Immature natural killer cell (primary cell): ENCODE measurements around the gene S100A12. TPM values are rescaled to one million over a fixed set of nuclear protein-coding genes. Genes with fewer than 3 reads are reported as not detected.

ENCODE experiments used
- DNase-seq, 3 donors: peaks; one replicate each; pipeline ENCODE4 v3.0.0; 2022; ENCODE audit warnings: mixed read lengths in 1 of 3
- H3K27ac Mint-ChIP-seq, 6 donors: one replicate each; pipeline ENCODE4 v1.8.0; 2020; ENCODE audit warnings: mixed read lengths in 6 of 6, mild to moderate bottlenecking in 5 of 6, inconsistent platforms in 4 of 6, moderate library complexity in 3 of 6
- H3K27me3 Mint-ChIP-seq, 3 donors: one replicate each; pipeline ENCODE4 v1.8.0; 2020 to 2021; ENCODE audit warnings: low read depth in 3 of 3, mild to moderate bottlenecking in 3 of 3, mixed read lengths in 3 of 3, moderate library complexity in 3 of 3, inconsistent platforms in 1 of 3
- H3K36me3 Mint-ChIP-seq, 3 donors: one replicate each; pipeline ENCODE4 v1.8.0; 2020; ENCODE audit warnings: mixed read lengths in 3 of 3, inconsistent platforms in 2 of 3, mild to moderate bottlenecking in 2 of 3
- H3K4me1 Mint-ChIP-seq, 2 donors: one replicate each; pipeline ENCODE4 v1.8.0; 2020; ENCODE audit warnings: inconsistent platforms in 2 of 2, mild to moderate bottlenecking in 2 of 2, mixed read lengths in 2 of 2, moderate library complexity in 1 of 2
- H3K4me3 Mint-ChIP-seq, 5 donors: one replicate each; pipeline ENCODE4 v1.8.0; 2020; ENCODE audit warnings: mild to moderate bottlenecking in 5 of 5, mixed read lengths in 5 of 5, inconsistent platforms in 3 of 5, moderate library complexity in 3 of 5
- H3K9me3 Mint-ChIP-seq, 6 donors: one replicate each; pipeline ENCODE4 v1.8.0; 2020; ENCODE audit warnings: mild to moderate bottlenecking in 6 of 6, mixed read lengths in 6 of 6, inconsistent platforms in 4 of 6, moderate library complexity in 3 of 6
- polyA plus RNA-seq, 3 donors: library from polyadenylated mRNA; unstranded; fragments of 300-500 nt; fragmentation: Illumina TruSeq; gene quantifications; one replicate each; pipeline ENCODE4 v1.2.3, GENCODE V29; 2021

The S100A12 gene
- polyA plus RNA-seq, 3 donors from 2014 or later, result 0.87 to 3.8 (median 2.6) TPM

DNA sequence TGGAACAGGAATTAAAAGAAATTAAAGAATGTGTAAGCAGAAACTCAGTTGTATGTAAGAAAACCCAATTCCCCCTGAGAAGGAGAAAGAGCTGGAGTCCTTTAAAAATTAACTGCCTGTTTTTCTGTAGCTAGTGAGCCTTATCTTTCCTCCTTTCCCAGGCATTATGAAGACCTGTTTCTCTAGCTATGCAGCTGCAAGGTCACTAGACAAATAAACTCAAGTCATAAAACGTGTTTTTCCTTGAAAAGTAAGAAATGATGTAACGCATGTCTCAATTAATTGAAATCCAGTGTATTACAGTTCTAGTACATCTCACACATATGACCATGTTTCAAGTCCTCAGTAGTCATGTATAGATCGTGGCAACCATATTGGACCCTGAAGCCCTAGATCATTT, 5.3 kb downstream of the S100A12 start:
- H3K9me3 Mint-ChIP-seq, result no peaks in the 10 kb centered on the region

DNA sequence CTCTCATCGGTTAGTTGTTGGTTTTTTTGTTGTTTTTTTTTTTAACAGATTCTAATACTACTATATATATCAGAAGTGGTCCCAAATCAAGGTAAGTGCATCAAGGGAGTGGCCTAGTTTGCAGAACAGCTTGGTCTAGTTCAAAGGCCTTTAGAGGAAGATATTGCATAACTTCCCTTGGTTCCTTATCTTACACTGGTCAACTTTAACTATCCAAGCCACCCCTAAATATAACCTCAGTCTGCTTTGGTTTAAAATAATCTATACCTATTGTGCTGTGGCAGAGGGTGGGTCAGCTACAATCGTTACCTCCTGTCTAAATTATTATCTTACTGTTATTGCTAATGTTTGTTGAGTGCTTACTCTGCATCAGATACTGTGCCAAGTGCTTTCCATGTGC, 6.9 kb downstream of the S100A12 start:
- Mint-ChIP-seq H3K27me3 (peaks cover 2 to 10% (median 4%) of the 10 kb centered on the region in 3 donors), H3K36me3 (no peaks in the 10 kb centered on the region), H3K4me3 (no peak overlapping the region), H3K27ac (no peak overlapping the region), H3K9me3 (no peaks in the 10 kb centered on the region), H3K4me1 (no peaks in the 10 kb centered on the region)
- no peak for DNase-seq

More for the DNA sequence above, 5.3 kb downstream of the S100A12 start:
- Mint-ChIP-seq H3K27ac (no peak overlapping the region), H3K4me3 (no peak overlapping the region), H3K27me3 (peaks cover 0 to 8% (median 1%) of the 10 kb centered on the region in 3 donors), H3K4me1 (no peaks in the 10 kb centered on the region), H3K36me3 (no peaks in the 10 kb centered on the region)
- no peak for DNase-seq

- Mint-ChIP-seq H3K27ac (no peak overlapping the region), H3K27me3 (peaks cover 4 to 10% (median 4%) of the 10 kb centered on the region in 3 donors), H3K4me3 (no peak overlapping the region), H3K9me3 (no peaks in the 10 kb centered on the region), H3K4me1 (no peaks in the 10 kb centered on the region), H3K36me3 (peaks cover 0 to 3% (median 0%) of the 10 kb centered on the region in 3 donors)
- DNase-seq, result no peak
Observed at GRCh38 chr1:153367090-153367489, 8.3 kb downstream of the S100A12 start.

GRCh38 chr1:153366261-153366660, 9.2 kb downstream of the S100A12 start:
- H3K27me3 Mint-ChIP-seq, result peaks cover 4 to 10% (median 4%) of the 10 kb centered on the region in 3 donors
- DNase-seq, result no peak

DNA sequence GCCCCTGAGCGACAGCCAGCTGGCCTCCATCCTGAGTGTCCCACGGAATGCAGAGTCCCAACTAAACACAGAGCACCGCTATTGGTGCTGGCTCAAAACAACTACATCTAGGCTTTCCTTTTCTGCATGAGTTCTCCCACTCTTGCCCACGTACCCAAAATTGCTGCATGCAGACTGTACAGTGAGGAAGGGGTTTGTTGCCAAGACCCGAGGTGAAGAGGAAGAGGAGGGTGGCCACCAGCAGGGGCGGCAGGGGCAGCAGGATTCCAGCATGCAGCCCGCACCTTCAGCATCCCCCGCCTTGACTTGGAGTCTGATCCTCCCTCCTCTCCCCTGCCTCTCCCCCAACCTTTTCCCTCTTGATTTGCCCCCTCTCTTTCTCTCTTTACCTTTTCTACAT, 9.7 kb downstream of the S100A12 start:
- Mint-ChIP-seq H3K27ac (no peak overlapping the region), H3K36me3 (peaks cover 0 to 3% (median 0%) of the 10 kb centered on the region in 3 donors), H3K4me3 (no peak overlapping the region), H3K9me3 (no peaks in the 10 kb centered on the region), H3K27me3 (peaks cover 4 to 10% (median 4%) of the 10 kb centered on the region in 3 donors), H3K4me1 (no peaks in the 10 kb centered on the region)
- DNase-seq, result no peak

More at GRCh38 chr1:153366261-153366660, 9.2 kb downstream of the S100A12 start:
- H3K4me3 Mint-ChIP-seq, result no peak overlapping the region
- peaks cover 0 to 3% (median 0%) of the 10 kb centered on the region in 3 donors for H3K36me3 Mint-ChIP-seq
- H3K27ac Mint-ChIP-seq, result peak overlapping the region in 1 of 6 donors; percentile 4
- no peaks in the 10 kb centered on the region for H3K9me3 Mint-ChIP-seq
- H3K4me1 Mint-ChIP-seq, result no peaks in the 10 kb centered on the region

DNA sequence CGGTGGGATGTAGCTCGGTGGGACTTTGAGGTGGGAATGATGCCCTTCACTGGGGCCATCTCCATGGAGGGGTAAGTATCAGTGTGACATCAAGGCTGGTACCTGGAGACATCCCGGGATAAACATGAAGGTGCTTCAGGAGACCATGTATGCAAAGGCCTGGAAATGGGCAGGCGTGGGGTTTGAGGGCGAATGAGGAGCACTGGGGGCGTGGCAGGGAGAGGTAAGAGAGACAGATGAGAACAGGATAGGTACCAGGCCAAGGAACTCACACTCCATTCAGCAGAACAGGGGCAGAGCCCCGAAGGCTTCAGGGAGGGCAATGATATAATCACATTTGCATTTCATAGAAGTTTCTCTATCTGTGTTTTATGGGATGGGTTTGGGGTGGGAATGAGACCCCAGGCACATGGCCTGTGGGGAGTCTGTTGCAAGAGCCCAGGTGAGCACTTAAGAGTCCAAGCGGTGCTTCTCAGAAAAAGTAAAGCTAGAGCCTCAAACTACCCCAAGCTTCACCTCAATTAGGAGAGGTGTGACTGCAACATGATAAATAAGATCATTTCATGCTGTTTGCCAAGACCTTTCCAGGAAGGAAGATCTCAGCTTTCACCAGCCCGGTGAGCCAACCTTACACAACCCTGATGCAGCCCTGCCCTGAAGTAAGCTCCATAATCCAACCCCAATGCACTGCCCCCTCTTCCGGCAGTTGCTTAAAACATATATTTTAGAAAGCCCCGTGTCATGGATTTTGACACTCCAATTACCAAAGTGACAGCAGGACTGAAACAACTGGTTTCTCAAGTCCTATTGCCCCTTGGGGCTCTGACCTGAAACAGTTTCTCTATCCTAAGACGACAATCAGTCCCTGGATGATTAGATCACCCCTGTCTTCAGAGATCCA, 10.4 kb downstream of the S100A12 start:
- H3K27ac Mint-ChIP-seq, result no peak overlapping the region
- H3K4me3 Mint-ChIP-seq, result no peak overlapping the region
- H3K27me3 Mint-ChIP-seq, result peaks cover 4 to 9% (median 4%) of the 10 kb centered on the region in 3 donors
- DNase-seq, result no peak
- no peaks in the 10 kb centered on the region for H3K4me1 Mint-ChIP-seq
- no peaks in the 10 kb centered on the region for H3K9me3 Mint-ChIP-seq
- peaks cover 0 to 3% (median 0%) of the 10 kb centered on the region in 3 donors for H3K36me3 Mint-ChIP-seq

GRCh38 chr1:153364156-153364555, 11.3 kb downstream of the S100A12 start:
- no peak overlapping the region for H3K27ac Mint-ChIP-seq
- no peak overlapping the region for H3K4me3 Mint-ChIP-seq
- no peak for DNase-seq
- H3K4me1 Mint-ChIP-seq, result no peaks in the 10 kb centered on the region
- H3K9me3 Mint-ChIP-seq, result no peaks in the 10 kb centered on the region
- peaks cover 0 to 3% (median 0%) of the 10 kb centered on the region in 3 donors for H3K36me3 Mint-ChIP-seq
- H3K27me3 Mint-ChIP-seq, result peaks cover 2 to 9% (median 4%) of the 10 kb centered on the region in 3 donors

- Mint-ChIP-seq H3K4me1 (no peaks in the 10 kb centered on the region), H3K27ac (no peak overlapping the region), H3K4me3 (no peak overlapping the region), H3K9me3 (no peaks in the 10 kb centered on the region), H3K27me3 (peaks cover 2 to 9% (median 4%) of the 10 kb centered on the region in 3 donors), H3K36me3 (peaks cover 0 to 3% (median 0%) of the 10 kb centered on the region in 3 donors)
- DNase-seq, result no peak
Observed at GRCh38 chr1:153363641-153364040, 11.8 kb downstream of the S100A12 start.

GRCh38 chr1:153362187-153362775, 13.1 kb downstream of the S100A12 start:
- no peak overlapping the region for H3K27ac Mint-ChIP-seq

GRCh38 chr1:153361480-153362109, 13.8 kb downstream of the S100A12 start:
- no peaks in the 10 kb centered on the region for H3K9me3 Mint-ChIP-seq
- no peak for DNase-seq
- H3K4me1 Mint-ChIP-seq, result peaks cover 0 to 4% of the 10 kb centered on the region in 2 donors
- H3K4me3 Mint-ChIP-seq, result no peak overlapping the region
- no peak overlapping the region for H3K27ac Mint-ChIP-seq
- peaks cover 2 to 10% (median 4%) of the 10 kb centered on the region in 3 donors for H3K27me3 Mint-ChIP-seq
- H3K36me3 Mint-ChIP-seq, result peaks cover 0 to 3% (median 0%) of the 10 kb centered on the region in 3 donors

More at GRCh38 chr1:153362187-153362775, 13.1 kb downstream of the S100A12 start:
- no peaks in the 10 kb centered on the region for H3K9me3 Mint-ChIP-seq
- H3K36me3 Mint-ChIP-seq, result peaks cover 0 to 3% (median 0%) of the 10 kb centered on the region in 3 donors
- H3K27me3 Mint-ChIP-seq, result peaks cover 2 to 9% (median 4%) of the 10 kb centered on the region in 3 donors
- no peak for DNase-seq
- no peak overlapping the region for H3K4me3 Mint-ChIP-seq
- peaks cover 0 to 4% of the 10 kb centered on the region in 2 donors for H3K4me1 Mint-ChIP-seq

DNA sequence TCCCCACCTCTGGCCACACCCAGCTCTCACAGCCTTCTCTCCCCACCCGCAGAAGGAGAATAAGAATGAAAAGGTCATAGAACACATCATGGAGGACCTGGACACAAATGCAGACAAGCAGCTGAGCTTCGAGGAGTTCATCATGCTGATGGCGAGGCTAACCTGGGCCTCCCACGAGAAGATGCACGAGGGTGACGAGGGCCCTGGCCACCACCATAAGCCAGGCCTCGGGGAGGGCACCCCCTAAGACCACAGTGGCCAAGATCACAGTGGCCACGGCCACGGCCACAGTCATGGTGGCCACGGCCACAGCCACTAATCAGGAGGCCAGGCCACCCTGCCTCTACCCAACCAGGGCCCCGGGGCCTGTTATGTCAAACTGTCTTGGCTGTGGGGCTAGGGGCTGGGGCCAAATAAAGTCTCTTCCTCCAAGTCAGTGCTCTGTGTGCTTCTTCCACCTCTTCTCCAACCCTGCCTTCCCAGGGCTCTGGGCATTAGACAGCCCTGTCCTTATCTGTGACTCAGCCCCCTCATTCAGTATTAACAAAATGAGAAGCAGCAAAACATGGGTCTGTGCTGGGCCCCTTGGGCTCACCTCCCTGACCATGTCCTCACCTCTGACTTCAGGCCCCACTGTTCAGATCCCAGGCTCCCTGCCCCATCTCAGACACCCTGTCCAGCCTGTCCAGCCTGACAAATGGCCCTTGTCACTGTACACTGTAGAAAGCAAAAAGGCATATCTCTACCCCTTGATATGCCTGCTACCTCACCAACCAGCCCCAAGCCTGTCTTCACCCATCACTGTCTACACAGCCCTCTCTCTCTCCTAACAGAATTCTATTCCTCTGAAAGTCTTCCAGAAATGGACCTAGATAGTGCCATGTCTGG, 14.6 kb downstream of the S100A12 start:
- DNase-seq, result no peak
- peaks cover 2 to 9% (median 4%) of the 10 kb centered on the region in 3 donors for H3K27me3 Mint-ChIP-seq
- H3K27ac Mint-ChIP-seq, result no peak overlapping the region
- no peak overlapping the region for H3K4me3 Mint-ChIP-seq
- H3K36me3 Mint-ChIP-seq, result peaks cover 0 to 3% (median 0%) of the 10 kb centered on the region in 3 donors
- H3K9me3 Mint-ChIP-seq, result no peaks in the 10 kb centered on the region
- H3K4me1 Mint-ChIP-seq, result peaks cover 0 to 4% of the 10 kb centered on the region in 2 donors

GRCh38 chr1:153360190-153360589, 15.2 kb downstream of the S100A12 start:
- no peak for DNase-seq
- peaks cover 0 to 4% of the 10 kb centered on the region in 2 donors for H3K4me1 Mint-ChIP-seq
- H3K4me3 Mint-ChIP-seq, result no peak overlapping the region
- H3K27me3 Mint-ChIP-seq, result peaks cover 2 to 9% (median 4%) of the 10 kb centered on the region in 3 donors
- no peaks in the 10 kb centered on the region for H3K9me3 Mint-ChIP-seq
- H3K36me3 Mint-ChIP-seq, result peaks cover 0 to 3% (median 0%) of the 10 kb centered on the region in 3 donors
- H3K27ac Mint-ChIP-seq, result no peak overlapping the region

- no peak for DNase-seq
- H3K4me3 Mint-ChIP-seq, result no peak overlapping the region
- no peak overlapping the region for H3K27ac Mint-ChIP-seq
- H3K36me3 Mint-ChIP-seq, result peaks cover 0 to 3% (median 0%) of the 10 kb centered on the region in 3 donors
- peaks cover 0 to 8% (median 2%) of the 10 kb centered on the region in 3 donors for H3K27me3 Mint-ChIP-seq
- no peaks in the 10 kb centered on the region for H3K9me3 Mint-ChIP-seq
- H3K4me1 Mint-ChIP-seq, result peaks cover 0 to 4% of the 10 kb centered on the region in 2 donors
Observed at GRCh38 chr1:153359241-153359640, 16.2 kb downstream of the S100A12 start.
